Cardiac muscle cell (in vitro differentiated cells and primary cell): ENCODE measurements around the gene APOA1. TPM values are rescaled to one million over a fixed set of nuclear protein-coding genes. Genes with fewer than 3 reads are reported as not detected.

ENCODE experiments used
- DNase-seq, 2 donors: peaks; one replicate each; pipeline versions ENCODE4 v3.0.0 to v3.0.0-alpha.2; 2010 to 2017; ENCODE audit warnings: low read depth in 1 of 2, low spot score in 1 of 2
- H3K27ac ChIP-seq: fragments of 200-600 bp; sonication (generic); 2 replicates; pipeline ENCODE4 v1.5.1; 2016
- H3K27me3 ChIP-seq: fragments of 200-600 bp; sonication (generic); 2 replicates; pipeline ENCODE4 v1.6.0; 2016; ENCODE audit warnings: control low read depth
- H3K36me3 ChIP-seq: fragments of 200-600 bp; sonication (generic); 2 replicates; pipeline ENCODE4 v1.5.1; 2016; ENCODE audit warnings: control low read depth
- H3K4me1 ChIP-seq: fragments of 200-600 bp; sonication (generic); 2 replicates; pipeline ENCODE4 v1.8.1; 2017; ENCODE audit warnings: low read depth, mild to moderate bottlenecking, mixed run types
- H3K4me3 ChIP-seq: fragments of 200-600 bp; sonication (generic); 2 replicates; pipeline ENCODE4 v1.5.1; 2016; ENCODE audit warnings: mild to moderate bottlenecking
- H3K9me3 ChIP-seq: fragments of 200-600 bp; sonication (generic); 2 replicates; pipeline ENCODE4 v1.5.1; 2017; ENCODE audit warnings: low read depth, mild to moderate bottlenecking, control low read depth
- CTCF ChIP-seq: IDR thresholded peaks from 2 replicates; pipeline ENCODE4 v1.5.1; 2012; ENCODE audit warnings: low read depth, mild to moderate bottlenecking, low read length
- polyA plus RNA-seq: library from polyadenylated mRNA; unstranded; fragments of >200 nt; fragmentation: Nextera tagmentation; extraction: Ambion mirVana; gene quantifications from 2 replicates; pipeline ENCODE4 v1.2.1, GENCODE V29; 2016
- total RNA-seq: library from RNA; depleted of rRNA; stranded (reverse); fragments of >200 nt; gene quantifications from 2 replicates; pipeline ENCODE4 v1.2.3, GENCODE V29; 2016

APOA1 gene
- total and polyA plus RNA-seq, 2 experiments from 2014 or later: 56.3 to 117 TPM

GRCh38 chr11:116796548-116796947 is 40.9 kb downstream of the APOA1 start:
- no peak for TF ChIP-seq CTCF
- Histone ChIP-seq H3K9me3 (no peaks in the 10 kb centered on the region), H3K27ac (no peak overlapping the region), H3K4me3 (no peak overlapping the region), H3K36me3 (no peaks in the 10 kb centered on the region), H3K27me3 (no peaks in the 10 kb centered on the region), H3K4me1 (no peaks in the 10 kb centered on the region)
- DNase-seq: no peak

- Histone ChIP-seq H3K27me3 (peaks cover 4% of the 10 kb centered on the region), H3K27ac (no peak overlapping the region), H3K36me3 (no peaks in the 10 kb centered on the region), H3K4me3 (no peak overlapping the region), H3K4me1 (no peaks in the 10 kb centered on the region), H3K9me3 (no peaks in the 10 kb centered on the region)
- no peak for TF ChIP-seq CTCF
- DNase-seq: no peak
These were observed 42.6 kb downstream of the APOA1 start for GRCh38 chr11:116794851-116795250.

- H3K27me3 ChIP-seq: peaks cover 8% of the 10 kb centered on the region
- H3K4me1 ChIP-seq: no peaks in the 10 kb centered on the region
- no peaks in the 10 kb centered on the region for H3K36me3 ChIP-seq
- H3K9me3 ChIP-seq: no peaks in the 10 kb centered on the region
- no peak overlapping the region for H3K4me3 ChIP-seq
- no peak for TF ChIP-seq CTCF
- peak in 1 of 2 donors; percentile 35 for DNase-seq
- H3K27ac ChIP-seq: no peak overlapping the region
These were observed 43.7 kb downstream of the APOA1 start for GRCh38 chr11:116793772-116794097.

GRCh38 chr11:116792869-116793771 is 44.3 kb downstream of the APOA1 start:
- no peaks in the 10 kb centered on the region for H3K4me1 ChIP-seq
- no peak for TF ChIP-seq CTCF
- no peaks in the 10 kb centered on the region for H3K36me3 ChIP-seq
- H3K4me3 ChIP-seq: no peak overlapping the region
- DNase-seq: no peak
- no peak overlapping the region for H3K27ac ChIP-seq
- H3K9me3 ChIP-seq: no peaks in the 10 kb centered on the region
- peaks cover 8% of the 10 kb centered on the region for H3K27me3 ChIP-seq

GRCh38 chr11:116792144-116792868 is 45.1 kb downstream of the APOA1 start:
- Histone ChIP-seq H3K27ac (no peak overlapping the region), H3K4me3 (no peak overlapping the region), H3K27me3 (peaks cover 8% of the 10 kb centered on the region), H3K4me1 (no peaks in the 10 kb centered on the region), H3K36me3 (no peaks in the 10 kb centered on the region), H3K9me3 (no peaks in the 10 kb centered on the region)
- DNase-seq: no peak
- no peak for TF ChIP-seq CTCF
